ENCODE measurements around the gene C1orf105. TPM values are rescaled to one million over a fixed set of nuclear protein-coding genes. Genes with fewer than 3 reads are reported as not detected.
"Not testable (repeated sequence)": the region's sequence is repeated elsewhere in the genome, so short reads cannot be mapped to it uniquely, and the experiment has no call there.

Gene C1orf105
- not detected for total RNA-seq

GRCh38 chr1:172420385-172420784 lies at the start of gene C1orf105:
C1orf105 (plus strand) TSS chr1:172420685; CDS start chr1:172420886, 201 bp downstream.
- Histone ChIP-seq H3K27ac (no peak within 1 kb of the TSS), H3K36me3 (no peaks in the 10 kb centered on the region), H3K9me3 (no peaks in the 10 kb centered on the region), H3K4me3 (no peak within 1 kb of the TSS), H3K27me3 (no peaks in the 10 kb centered on the region), H3K4me1 (no peaks in the 10 kb centered on the region)
- no peak for DNase-seq
- 69 to 85% methylated on average over 1 of the region's 1 CpG for WGBS, 2 donors
- intact Hi-C loops (cut with DNase I): no loop called here
- TF ChIP-seq POLR2A (IDR thresholded peaks at IDR 0.05): no peak
- TF ChIP-seq CTCF (IDR thresholded peaks at IDR 0.05): no peak

GRCh38 chr1:172371646-172372045 lies 48.8 kb upstream of the C1orf105 start:
- intact Hi-C loops (cut with DNase I); H3K36me3 ChIP-seq; H3K4me1 ChIP-seq; H3K27ac ChIP-seq; H3K4me3 ChIP-seq; H3K27me3 ChIP-seq; DNase-seq: not testable (repeated sequence)
- peaks cover 0 to 10% (median 0%) of the 10 kb centered on the region in 3 donors for H3K9me3 ChIP-seq
- 96 to 99% methylated on average over 1 to 3 of the region's 3 CpGs for WGBS, 2 donors

GRCh38 chr1:172373864-172374263 lies 46.6 kb upstream of the C1orf105 start:
- no peak overlapping the region for H3K27ac ChIP-seq
- no peaks in the 10 kb centered on the region for H3K4me1 ChIP-seq
- TF ChIP-seq POLR2A (IDR thresholded peaks at IDR 0.05) (no peak), CTCF (IDR thresholded peaks at IDR 0.05) (no peak)
- WGBS, 2 donors: 42 to 46% methylated on average over 1 of the region's 1 CpG
- intact Hi-C loops (cut with DNase I): no loop called here
- no peak for DNase-seq
- no peaks in the 10 kb centered on the region for H3K9me3 ChIP-seq
- no peaks in the 10 kb centered on the region for H3K27me3 ChIP-seq
- H3K36me3 ChIP-seq: no peaks in the 10 kb centered on the region
- H3K4me3 ChIP-seq: no peak overlapping the region

- Histone ChIP-seq H3K9me3 (no peaks in the 10 kb centered on the region), H3K36me3 (no peaks in the 10 kb centered on the region), H3K4me3 (no peak overlapping the region), H3K27me3 (no peaks in the 10 kb centered on the region), H3K27ac (no peak overlapping the region), H3K4me1 (no peaks in the 10 kb centered on the region)
- intact Hi-C loops (cut with DNase I): no loop called here
- TF ChIP-seq POLR2A (IDR thresholded peaks at IDR 0.05) (no peak), CTCF (IDR thresholded peaks at IDR 0.05) (no peak)
- DNase-seq: no peak
- WGBS, 2 donors: 57 to 58% methylated on average over 2 of the region's 2 CpGs
These were observed 45.3 kb upstream of the C1orf105 start for GRCh38 chr1:172375211-172375631.

- 51 to 65% methylated on average over 2 of the region's 2 CpGs for WGBS, 2 donors
- intact Hi-C loops (cut with DNase I): no loop called here
- no peaks in the 10 kb centered on the region for H3K36me3 ChIP-seq
These were observed 44.1 kb upstream of the C1orf105 start for GRCh38 chr1:172376431-172376830.

More at GRCh38 chr1:172376431-172376830, 44.1 kb upstream of the C1orf105 start:
- DNase-seq: no peak
- Histone ChIP-seq H3K27me3 (no peaks in the 10 kb centered on the region), H3K9me3 (no peaks in the 10 kb centered on the region), H3K4me1 (no peaks in the 10 kb centered on the region), H3K4me3 (no peak overlapping the region), H3K27ac (no peak overlapping the region)
- TF ChIP-seq POLR2A (IDR thresholded peaks at IDR 0.05) (no peak), CTCF (IDR thresholded peaks at IDR 0.05) (no peak)

Measured in esophagus squamous epithelium (tissue), 5 donors.